LNCAP (cell line): Measurements from ENCODE around the gene CACHD1.

Experiments
- CTCF ChIP-seq: fragments of 450-650 bp; IDR thresholded peaks from 2 replicates; pipeline ENCODE4 v1.5.1; 2017; ENCODE audit warnings: mild to moderate bottlenecking

The CACHD1 gene

DNA sequence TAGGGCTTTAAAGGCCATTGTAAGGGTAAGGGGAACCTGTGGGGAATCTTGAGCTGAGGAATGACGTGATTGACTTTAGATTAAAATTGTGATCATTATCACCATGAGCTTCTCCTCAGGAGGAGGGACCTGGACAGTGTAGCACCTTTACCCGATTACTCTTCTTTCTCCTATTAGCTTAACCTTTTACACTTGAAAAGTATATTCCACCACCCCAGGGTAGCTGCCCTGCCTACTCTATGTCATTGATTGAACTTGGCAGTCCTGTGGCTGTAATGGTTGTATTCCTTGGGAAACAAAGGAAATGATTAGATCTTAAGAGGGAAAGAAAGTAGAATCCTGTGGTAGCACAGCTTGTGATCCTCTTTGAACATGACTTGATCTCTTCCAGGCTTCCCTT is 47.7 kb downstream of the CACHD1 start:
- no peak for TF ChIP-seq CTCF

GRCh38 chr1:64518692-64519481 is 49.0 kb downstream of the CACHD1 start:
- TF ChIP-seq CTCF, result no peak

DNA sequence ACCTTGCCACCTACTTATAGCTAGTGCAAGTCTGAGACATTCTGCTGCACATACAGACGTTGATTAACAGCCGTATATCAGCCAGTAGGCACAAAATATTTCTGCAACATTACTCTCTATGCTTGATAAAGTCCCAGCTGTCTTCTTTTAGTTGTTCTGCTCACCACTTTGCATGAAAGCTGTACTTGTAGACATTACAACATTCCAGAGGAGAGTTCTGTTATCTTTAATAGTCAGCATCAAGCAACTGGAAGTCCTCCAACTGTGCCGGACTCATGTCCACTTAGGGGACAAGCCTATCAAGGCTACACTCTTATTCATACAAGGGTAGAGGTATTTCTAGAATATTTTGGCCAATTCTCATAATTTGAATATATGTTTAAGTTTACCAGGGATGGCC is 50.0 kb downstream of the CACHD1 start:
- no peak for TF ChIP-seq CTCF

- TF ChIP-seq CTCF, result no peak
Measured at GRCh38 chr1:64522740-64523139, 52.8 kb downstream of the CACHD1 start.

- TF ChIP-seq CTCF, result no peak
Measured at GRCh38 chr1:64523413-64524337, 53.7 kb downstream of the CACHD1 start.

DNA sequence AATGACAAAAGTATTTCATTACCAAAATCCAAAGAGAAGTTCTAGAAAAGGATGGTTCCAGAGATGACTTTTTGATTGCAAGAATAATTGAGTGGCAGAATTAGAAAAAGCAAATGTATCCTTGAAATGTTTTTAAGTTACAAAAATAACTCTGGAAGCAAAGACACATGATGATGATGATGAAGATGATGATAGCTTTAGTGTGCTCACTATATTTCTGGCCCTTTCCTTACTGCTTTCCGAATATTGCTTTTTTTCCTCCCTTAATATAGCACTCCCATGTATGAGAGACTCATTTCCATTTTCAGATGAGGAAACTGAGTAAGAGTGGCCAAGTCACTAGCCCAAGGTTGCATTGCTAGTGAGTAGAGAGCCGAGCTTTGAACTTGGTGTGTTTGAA is 54.7 kb downstream of the CACHD1 start:
- TF ChIP-seq CTCF, result no peak

- no peak for TF ChIP-seq CTCF
Measured at GRCh38 chr1:64525116-64525686, 55.3 kb downstream of the CACHD1 start.
